ENCODE results near the gene CBFB. TPM values are rescaled to one million over a fixed set of nuclear protein-coding genes. Genes with fewer than 3 reads are reported as not detected.

Gene CBFB
- total RNA-seq, 3 donors from 2014 or later (not counting 1 experiment from before 2014, with no cell fraction given), result 96.1 to 102 (median 97.2) TPM

- Histone ChIP-seq H3K27ac (ENCODE audit: low read length) (no peak overlapping the region), H3K9me3 (ENCODE audit: control insufficient read depth, insufficient read depth, low read length) (no peaks in the 10 kb centered on the region), H3K4me3 (ENCODE audit: low read length) (no peak overlapping the region), H3K4me1 (ENCODE audit: control insufficient read depth, insufficient read depth, low read length) (peaks cover 14% of the 10 kb centered on the region), H3K36me3 (ENCODE audit: control insufficient read depth, insufficient read depth, low read length) (no peaks in the 10 kb centered on the region), H3K27me3 (ENCODE audit: control insufficient read depth, insufficient read depth, low read length) (no peaks in the 10 kb centered on the region)
- Mint-ChIP-seq H3K27me3 (ENCODE audit: low read depth in 2 of 2) (no peaks in the 10 kb centered on the region), H3K36me3 (no peaks in the 10 kb centered on the region), H3K27ac (no peak overlapping the region), H3K4me1 (peaks cover 0 to 19% of the 10 kb centered on the region in 2 donors), H3K9me3 (no peaks in the 10 kb centered on the region), H3K4me3 (no peak overlapping the region)
- no peak for ATAC-seq
- intact Hi-C loops (cut with micrococcal nuclease), result no loop called here
- DNase-seq, result no peak
- TF ChIP-seq CTCF (IDR thresholded peaks at IDR 0.05), result no peak
- WGBS (ENCODE audit: insufficient coverage), result 88% methylated on average over 3 of the region's 3 CpGs
These were observed 32.0 kb upstream of the CBFB start for GRCh38 chr16:66996983-66997358.

- H3K27me3 Mint-ChIP-seq (ENCODE audit: low read depth in 2 of 2), result peaks cover 0 to 3% of the 10 kb centered on the region in 2 donors
- intact Hi-C loops (cut with micrococcal nuclease), result no loop called here
- no peaks in the 10 kb centered on the region for H3K9me3 Mint-ChIP-seq
- Histone ChIP-seq H3K27ac (ENCODE audit: low read length) (no peak overlapping the region), H3K27me3 (ENCODE audit: control insufficient read depth, insufficient read depth, low read length) (no peaks in the 10 kb centered on the region), H3K36me3 (ENCODE audit: control insufficient read depth, insufficient read depth, low read length) (no peaks in the 10 kb centered on the region), H3K4me1 (ENCODE audit: control insufficient read depth, insufficient read depth, low read length) (peaks cover 14% of the 10 kb centered on the region), H3K9me3 (ENCODE audit: control insufficient read depth, insufficient read depth, low read length) (no peaks in the 10 kb centered on the region), H3K4me3 (ENCODE audit: low read length) (peak overlapping the region; percentile 43)
- peak; percentile 46 to 76 for DNase-seq
- no peak for TF ChIP-seq CTCF (IDR thresholded peaks at IDR 0.05)
- peak; percentile 68 to 73 (median 72) for ATAC-seq
- H3K4me1 Mint-ChIP-seq, result peaks cover 0 to 24% of the 10 kb centered on the region in 2 donors
- H3K27ac Mint-ChIP-seq, result peak overlapping the region; percentile 30 to 66
- WGBS (ENCODE audit: insufficient coverage), result 10% methylated on average over 81 of the region's 89 CpGs
- H3K36me3 Mint-ChIP-seq, result no peaks in the 10 kb centered on the region
- H3K4me3 Mint-ChIP-seq, result peak overlapping the region; percentile 86
These were observed 28.3 kb upstream of the CBFB start for GRCh38 chr16:67000384-67001351.

GRCh38 chr16:67001726-67002125 lies 27.2 kb upstream of the CBFB start:
- H3K4me3 ChIP-seq (ENCODE audit: low read length), result no peak overlapping the region
- no peaks in the 10 kb centered on the region for H3K9me3 ChIP-seq (ENCODE audit: control insufficient read depth, insufficient read depth, low read length)
- no peaks in the 10 kb centered on the region for H3K36me3 ChIP-seq (ENCODE audit: control insufficient read depth, insufficient read depth, low read length)
- Mint-ChIP-seq H3K27ac (no peak overlapping the region), H3K27me3 (ENCODE audit: low read depth in 2 of 2) (peaks cover 0 to 3% of the 10 kb centered on the region in 2 donors), H3K36me3 (no peaks in the 10 kb centered on the region), H3K9me3 (no peaks in the 10 kb centered on the region), H3K4me1 (peaks cover 0 to 24% of the 10 kb centered on the region in 2 donors), H3K4me3 (peak overlapping the region; percentile 13)
- no peak overlapping the region for H3K27ac ChIP-seq (ENCODE audit: low read length)
- ATAC-seq (no peak), DNase-seq (no peak)
- no peaks in the 10 kb centered on the region for H3K27me3 ChIP-seq (ENCODE audit: control insufficient read depth, insufficient read depth, low read length)
- whole genome bisulfite sequencing (ENCODE audit: insufficient coverage), result 88% methylated on average over 3 of the region's 3 CpGs
- TF ChIP-seq CTCF (IDR thresholded peaks at IDR 0.05), result no peak
- intact Hi-C loops (cut with micrococcal nuclease), result no loop called here
- H3K4me1 ChIP-seq (ENCODE audit: control insufficient read depth, insufficient read depth, low read length), result peaks cover 14% of the 10 kb centered on the region
